Measurements from ENCODE around the gene PIKFYVE.
A peak's percentile ranks its signal among the peaks of the same experiment; 100 is the strongest.
"Not testable (repeated sequence)": the region's sequence is repeated elsewhere in the genome, so short reads cannot be mapped to it uniquely, and the experiment has no call there.

Gene PIKFYVE

DNA sequence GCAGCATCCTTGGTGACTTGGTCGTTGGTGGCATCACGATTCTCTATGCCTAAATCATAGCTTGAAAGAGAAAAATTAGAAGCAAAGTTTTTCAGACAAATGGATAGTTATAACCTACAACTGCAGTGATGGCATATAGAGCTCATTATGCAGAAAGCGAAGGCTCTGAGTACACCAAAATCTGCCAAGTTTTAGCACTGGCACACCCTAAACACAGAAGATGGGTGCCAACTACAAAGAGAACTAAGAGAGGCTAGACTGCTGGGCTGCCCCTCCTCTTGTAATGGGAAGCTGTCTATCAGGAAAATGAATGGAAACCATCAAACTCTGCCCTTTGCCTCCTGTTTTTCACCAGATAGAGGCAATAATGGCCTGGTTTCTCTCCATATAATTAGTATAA lies 17.5 kb upstream of the PIKFYVE start:
- Histone ChIP-seq H3K4me1 (ENCODE audit: insufficient read depth, low read length) (peaks cover 8% of the 10 kb centered on the region), H3K36me3 (ENCODE audit: insufficient read depth, low read length) (peaks cover 53% of the 10 kb centered on the region), H3K9me3 (ENCODE audit: control insufficient read depth, insufficient read depth, low read length) (no peaks in the 10 kb centered on the region), H3K9ac (ENCODE audit: low read depth, low read length) (no peak overlapping the region)

DNA sequence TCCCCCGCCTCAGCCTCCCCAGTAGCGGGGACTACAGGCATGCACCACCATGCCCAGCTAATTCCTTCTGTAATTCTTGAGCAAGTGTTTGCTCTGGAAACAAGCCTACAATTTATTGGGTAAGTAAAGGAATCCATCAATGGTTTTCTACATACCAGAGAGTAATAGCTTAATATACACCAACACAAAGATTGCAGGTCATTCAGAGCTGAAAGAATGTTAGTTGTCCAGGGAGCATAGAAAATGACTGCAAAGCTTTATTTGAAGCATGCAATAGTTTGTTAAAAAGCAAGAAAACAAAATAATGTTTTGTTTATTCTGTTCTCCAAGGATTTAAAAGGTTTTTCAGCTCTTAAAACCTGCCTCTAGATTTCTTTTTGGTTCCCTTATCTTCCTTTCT lies 16.8 kb upstream of the PIKFYVE start:
- no peak overlapping the region for H3K9ac ChIP-seq (ENCODE audit: low read depth, low read length)
- H3K4me1 ChIP-seq (ENCODE audit: insufficient read depth, low read length): peaks cover 8% of the 10 kb centered on the region
- H3K9me3 ChIP-seq (ENCODE audit: control insufficient read depth, insufficient read depth, low read length): no peaks in the 10 kb centered on the region
- peaks cover 46% of the 10 kb centered on the region for H3K36me3 ChIP-seq (ENCODE audit: insufficient read depth, low read length)

GRCh38 chr2:208250388-208250787 lies 15.7 kb upstream of the PIKFYVE start:
- Histone ChIP-seq H3K9me3 (ENCODE audit: control insufficient read depth, insufficient read depth, low read length) (no peaks in the 10 kb centered on the region), H3K4me1 (ENCODE audit: insufficient read depth, low read length) (peaks cover 8% of the 10 kb centered on the region), H3K36me3 (ENCODE audit: insufficient read depth, low read length) (peaks cover 37% of the 10 kb centered on the region)

GRCh38 chr2:208251098-208251497 lies 15.0 kb upstream of the PIKFYVE start:
- H3K36me3 ChIP-seq (ENCODE audit: insufficient read depth, low read length): peaks cover 31% of the 10 kb centered on the region
- no peaks in the 10 kb centered on the region for H3K9me3 ChIP-seq (ENCODE audit: control insufficient read depth, insufficient read depth, low read length)
- peaks cover 8% of the 10 kb centered on the region for H3K4me1 ChIP-seq (ENCODE audit: insufficient read depth, low read length)
- no peak overlapping the region for H3K9ac ChIP-seq (ENCODE audit: low read depth, low read length)

More at GRCh38 chr2:208250388-208250787, 15.7 kb upstream of the PIKFYVE start:
- H3K9ac ChIP-seq (ENCODE audit: low read depth, low read length): no peak overlapping the region

DNA sequence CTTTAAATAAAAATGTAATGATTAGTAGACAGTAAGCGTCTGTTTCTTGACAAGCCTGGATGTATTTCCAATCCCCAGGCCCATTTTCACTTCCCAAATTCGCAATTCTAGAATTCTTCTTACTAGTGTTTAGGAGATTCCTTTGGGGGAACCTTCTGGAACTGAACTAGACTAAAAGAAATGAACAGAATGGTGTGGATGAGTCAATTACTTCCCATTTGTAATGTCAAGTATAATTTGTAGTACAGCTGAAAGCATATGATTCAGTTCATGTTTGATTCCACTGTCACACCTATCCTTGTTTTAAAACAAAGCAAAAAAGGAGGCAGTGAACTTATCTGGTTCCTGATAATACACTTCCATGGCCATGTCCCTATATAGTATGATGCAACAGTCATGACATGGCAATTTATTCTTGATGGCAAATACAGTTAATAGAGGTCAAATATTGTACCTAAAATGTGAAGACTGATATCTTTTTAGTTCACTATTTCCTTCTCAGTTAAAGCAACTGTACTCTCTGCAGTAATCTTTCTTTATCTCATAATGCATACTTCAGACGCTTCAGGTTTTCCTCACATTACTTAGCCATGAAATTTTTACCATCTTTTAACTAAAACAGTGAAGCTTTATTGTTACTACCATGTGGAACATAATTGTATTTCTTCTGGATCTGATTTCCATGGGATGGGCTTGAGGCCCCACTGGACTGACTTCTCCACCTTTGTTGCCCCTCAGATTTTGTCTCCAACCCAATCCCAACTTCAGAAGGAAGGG lies 13.2 kb upstream of the PIKFYVE start:
- Histone ChIP-seq H3K9ac (ENCODE audit: low read depth, low read length) (peak overlapping the region; percentile 98; the same call in 1 of the 2 replicates), H3K4me1 (ENCODE audit: insufficient read depth, low read length) (peaks cover 8% of the 10 kb centered on the region), H3K36me3 (ENCODE audit: insufficient read depth, low read length) (peaks cover 18% of the 10 kb centered on the region), H3K9me3 (ENCODE audit: control insufficient read depth, insufficient read depth, low read length) (no peaks in the 10 kb centered on the region)

DNA sequence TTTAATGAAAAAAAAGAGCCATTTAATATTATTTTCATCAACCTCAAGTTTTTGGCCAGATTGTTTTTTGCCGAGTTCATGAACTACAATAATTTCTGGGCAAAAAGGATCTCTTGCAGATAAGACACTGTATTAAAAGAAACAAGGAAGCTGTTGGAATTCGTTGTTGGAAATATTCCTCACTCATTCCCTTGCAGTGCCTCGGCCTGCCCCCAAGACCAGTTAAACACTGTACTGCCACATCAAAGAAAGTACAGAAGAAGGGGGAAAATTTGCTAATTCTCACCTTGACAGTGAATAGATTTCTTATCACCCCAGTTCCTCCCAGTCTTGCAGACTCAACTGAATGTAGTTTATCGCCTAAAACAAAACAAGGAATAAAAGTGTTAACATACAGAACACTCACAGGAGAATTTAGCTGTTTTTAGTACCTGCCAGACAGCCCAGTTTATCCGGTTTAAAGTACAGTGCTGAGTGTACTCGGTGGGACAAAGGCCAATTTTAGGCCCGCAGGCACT lies 12.4 kb upstream of the PIKFYVE start:
- H3K36me3 ChIP-seq (ENCODE audit: insufficient read depth, low read length): peaks cover 12% of the 10 kb centered on the region
- peaks cover 8% of the 10 kb centered on the region for H3K4me1 ChIP-seq (ENCODE audit: insufficient read depth, low read length)
- H3K9ac ChIP-seq (ENCODE audit: low read depth, low read length): peak overlapping the region; percentile 98
- no peaks in the 10 kb centered on the region for H3K9me3 ChIP-seq (ENCODE audit: control insufficient read depth, insufficient read depth, low read length)

- peaks cover 8% of the 10 kb centered on the region for H3K4me1 ChIP-seq (ENCODE audit: insufficient read depth, low read length)
- no peaks in the 10 kb centered on the region for H3K9me3 ChIP-seq (ENCODE audit: control insufficient read depth, insufficient read depth, low read length)
- H3K9ac ChIP-seq (ENCODE audit: low read depth, low read length): peak overlapping the region; percentile 98
- H3K36me3 ChIP-seq (ENCODE audit: insufficient read depth, low read length): peaks cover 12% of the 10 kb centered on the region
Observed at GRCh38 chr2:208254118-208254870, 11.8 kb upstream of the PIKFYVE start.

GRCh38 chr2:208254871-208255556 lies 11.0 kb upstream of the PIKFYVE start, which contains the start of gene IDH1:
Gene IDH1 (minus strand): TSS chr2:208255071. CDS start chr2:208251551, 3,520 bp downstream.
- Histone ChIP-seq H3K4me1 (ENCODE audit: insufficient read depth, low read length) (peaks cover 8% of the 10 kb centered on the region), H3K36me3 (ENCODE audit: insufficient read depth, low read length) (peaks cover 12% of the 10 kb centered on the region), H3K9ac (ENCODE audit: low read depth, low read length) (peak within 1 kb of the TSS; percentile 98), H3K9me3 (ENCODE audit: control insufficient read depth, insufficient read depth, low read length) (no peaks in the 10 kb centered on the region)

- H3K9ac ChIP-seq (ENCODE audit: low read depth, low read length): peak overlapping the region; percentile 77
- H3K9me3 ChIP-seq (ENCODE audit: control insufficient read depth, insufficient read depth, low read length): no peaks in the 10 kb centered on the region
- H3K4me1 ChIP-seq (ENCODE audit: insufficient read depth, low read length): peaks cover 8% of the 10 kb centered on the region
- peaks cover 12% of the 10 kb centered on the region for H3K36me3 ChIP-seq (ENCODE audit: insufficient read depth, low read length)
Observed at GRCh38 chr2:208255557-208256106, 10.4 kb upstream of the PIKFYVE start.

- H3K9ac ChIP-seq (ENCODE audit: low read depth, low read length): no peak overlapping the region
- H3K4me1 ChIP-seq (ENCODE audit: insufficient read depth, low read length): peaks cover 8% of the 10 kb centered on the region
- H3K36me3 ChIP-seq (ENCODE audit: insufficient read depth, low read length): peaks cover 12% of the 10 kb centered on the region
- no peaks in the 10 kb centered on the region for H3K9me3 ChIP-seq (ENCODE audit: control insufficient read depth, insufficient read depth, low read length)
Observed at GRCh38 chr2:208256192-208256782, 9.8 kb upstream of the PIKFYVE start.

- H3K9ac ChIP-seq (ENCODE audit: low read depth, low read length); H3K4me1 ChIP-seq (ENCODE audit: insufficient read depth, low read length); H3K9me3 ChIP-seq (ENCODE audit: control insufficient read depth, insufficient read depth, low read length); H3K36me3 ChIP-seq (ENCODE audit: insufficient read depth, low read length): not testable (repeated sequence)
Observed at GRCh38 chr2:208256849-208257813, 8.9 kb upstream of the PIKFYVE start.

DNA sequence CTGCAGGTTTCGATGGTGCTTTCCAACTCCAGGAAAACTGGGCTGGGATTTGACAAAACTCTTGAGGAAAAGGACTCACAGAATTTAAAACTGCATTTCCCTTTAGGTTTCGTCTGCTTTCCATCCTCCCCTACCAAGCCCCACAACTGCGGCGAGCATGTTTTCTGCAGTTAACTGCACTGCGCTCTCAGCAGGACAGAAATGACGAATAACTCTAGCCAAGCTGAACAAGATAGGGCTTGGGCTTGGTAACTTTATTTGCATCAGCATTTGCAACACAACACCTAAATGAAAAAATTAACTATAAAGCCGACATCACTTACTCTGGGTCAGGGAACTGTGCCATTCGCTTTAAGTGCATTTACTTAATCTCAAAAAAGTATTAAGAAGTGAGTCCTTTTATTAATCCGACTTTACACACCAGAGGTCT lies 669 bp upstream of the PIKFYVE start:
- Histone ChIP-seq H3K4me1 (ENCODE audit: insufficient read depth, low read length) (0 out of 2 replicates have a peak, but pooled peaks cover 3% of the 10 kb centered on the region), H3K9me3 (ENCODE audit: control insufficient read depth, insufficient read depth, low read length) (no peaks in the 10 kb centered on the region), H3K9ac (ENCODE audit: low read depth, low read length) (peak overlapping the region; percentile 66), H3K36me3 (ENCODE audit: insufficient read depth, low read length) (no peaks in the 10 kb centered on the region)

GRCh38 chr2:208266553-208266893 lies 468 bp downstream of the PIKFYVE start:
- H3K9me3 ChIP-seq (ENCODE audit: control insufficient read depth, insufficient read depth, low read length): no peaks in the 10 kb centered on the region

More at GRCh38 chr2:208266553-208266893, 468 bp downstream of the PIKFYVE start:
- Histone ChIP-seq H3K4me1 (ENCODE audit: insufficient read depth, low read length) (0 out of 2 replicates have a peak, but pooled peaks cover 3% of the 10 kb centered on the region), H3K9ac (ENCODE audit: low read depth, low read length) (peak overlapping the region; percentile 66), H3K36me3 (ENCODE audit: insufficient read depth, low read length) (peaks cover 3% of the 10 kb centered on the region; the same call in 1 of the 2 replicates)

Measured in ES-I3 (cell line).